Keratinocyte (primary cell): Measurements from ENCODE around the gene KCNN4. TPM values are rescaled to one million over a fixed set of nuclear protein-coding genes. Genes with fewer than 3 reads are reported as not detected.

Source experiments
- DNase-seq: peaks from one replicate; pipeline ENCODE4 v3.0.0-alpha.2; 2011; ENCODE audit warnings: low read depth, missing footprints, low spot score
- FAIRE-seq: peaks from 2 replicates; lab custom pipeline; 2011; peaks lifted over from hg19 to GRCh38; lab: Jason Lieb, UNC
- H2AFZ ChIP-seq: 2 replicates; pipeline ENCODE4 v1.6.0; 2012; ENCODE audit warnings: low read length, control low read depth, inconsistent platforms; ENCODE audit not compliant: control insufficient read depth
- H3K27ac ChIP-seq: 2 replicates; pipeline ENCODE4 v1.5.1; 2011; ENCODE audit warnings: low read length; ENCODE audit not compliant: control insufficient read depth, insufficient read depth
- H3K27me3 ChIP-seq: 3 replicates; pipeline ENCODE4 v1.6.0; 2011; ENCODE audit warnings: low read length; ENCODE audit not compliant: control insufficient read depth, insufficient read depth; ENCODE audit errors: extremely low read depth
- H3K36me3 ChIP-seq, 2 experiments: 2 replicates in 1 of 2; 3 replicates in 1 of 2; pipeline ENCODE4 v1.5.1; 2011; ENCODE audit warnings: low read length in 2 of 2, mild to moderate bottlenecking in 1 of 2; ENCODE audit not compliant: control insufficient read depth in 2 of 2, insufficient read depth in 2 of 2; ENCODE audit errors: extremely low read depth in 1 of 2
- H3K4me1 ChIP-seq: 3 replicates; pipeline ENCODE4 v1.5.1; 2011; ENCODE audit warnings: low read length; ENCODE audit not compliant: control insufficient read depth, insufficient read depth; ENCODE audit errors: extremely low read depth
- H3K4me2 ChIP-seq: 3 replicates; pipeline ENCODE4 v1.6.0; 2011; ENCODE audit warnings: low read depth, low read length; ENCODE audit not compliant: control insufficient read depth, insufficient read depth; ENCODE audit errors: extremely low read depth
- H3K4me3 ChIP-seq, 3 experiments: fragments of 200-600 bp in 1 of 3; sonication (generic) in 1 of 3; 2 replicates in 2 of 3; 3 replicates in 1 of 3; pipeline ENCODE4 v1.5.1; 2011 to 2016; ENCODE audit warnings: low read length in 3 of 3, mild to moderate bottlenecking in 3 of 3, control low read depth in 2 of 3, inconsistent platforms in 1 of 3, low read depth in 1 of 3, mixed read lengths in 1 of 3, mixed run types in 1 of 3, moderate library complexity in 1 of 3; ENCODE audit not compliant: control insufficient read depth in 2 of 3, insufficient read depth in 2 of 3; ENCODE audit errors: extremely low read depth in 1 of 3
- H3K79me2 ChIP-seq: 2 replicates; pipeline ENCODE4 v1.6.0; 2012; ENCODE audit warnings: low read length; ENCODE audit not compliant: control insufficient read depth, insufficient read depth
- H3K9ac ChIP-seq: 3 replicates; pipeline ENCODE4 v1.6.0; 2011; ENCODE audit warnings: low read length; ENCODE audit not compliant: control insufficient read depth, insufficient read depth; ENCODE audit errors: extremely low read depth
- H3K9me1 ChIP-seq: 3 replicates; pipeline ENCODE4 v1.6.0; 2011; ENCODE audit warnings: low read length; ENCODE audit not compliant: control insufficient read depth, insufficient read depth; ENCODE audit errors: extremely low read depth
- H3K9me3 ChIP-seq: 2 replicates; pipeline ENCODE4 v1.5.1; 2012; ENCODE audit warnings: low read depth, low read length; ENCODE audit not compliant: control insufficient read depth
- H4K20me1 ChIP-seq: 3 replicates; pipeline ENCODE4 v1.6.0; 2011; ENCODE audit warnings: low read length; ENCODE audit not compliant: control insufficient read depth, insufficient read depth; ENCODE audit errors: extremely low read depth
- CTCF ChIP-seq, 3 experiments: IDR thresholded peaks in 1 of 3; conservative IDR thresholded peaks in 1 of 3; optimal IDR thresholded peaks in 1 of 3; 2 replicates in 2 of 3; 3 replicates in 1 of 3; pipeline versions ENCODE3 to v1.5.1; 2011; ENCODE audit warnings: low read length in 3 of 3, mild to moderate bottlenecking in 3 of 3, moderate library complexity in 2 of 3, control low read depth in 1 of 3, inconsistent platforms in 1 of 3; ENCODE audit not compliant: insufficient read depth in 2 of 3; ENCODE audit errors: extremely low read depth in 1 of 3
- EZH2 ChIP-seq: IDR thresholded peaks from one replicate; pipeline ENCODE4 v1.6.1; 2012; ENCODE audit warnings: inconsistent platforms, mild to moderate bottlenecking, low read length, moderate library complexity
- dilution Hi-C: fragments of 300-500 bp; cut with MboI; formaldehyde crosslinking; loops from one replicate; pipeline ENCODE4 v1.7.0; 2020; ENCODE audit warnings: low sequenced_read_pairs; ENCODE audit not compliant: extremely low pct_ligation_motif_present
- polyA plus RNA-seq, 5 experiments: library from polyadenylated mRNA; depleted of rRNA in 3 of 5; stranded (reverse) in 3 of 5; stranded (forward) in 1 of 5; unstranded in 1 of 5; fragments of >200 nt; gene quantifications; 1 replicate in 1 of 5; 2 replicates in 3 of 5; 3 replicates in 1 of 5; pipeline versions ENCODE4 v1.2.1 to v1.2.3, GENCODE V29; 2011 to 2012; ENCODE audit warnings: missing spikeins in 2 of 5, low read depth in 1 of 5, low replicate concordance in 1 of 5

The KCNN4 gene
- polyA plus RNA-seq, 1 donor (not counting 4 experiments of a cell fraction or from before 2014, with no cell fraction given): 9.8 TPM

DNA sequence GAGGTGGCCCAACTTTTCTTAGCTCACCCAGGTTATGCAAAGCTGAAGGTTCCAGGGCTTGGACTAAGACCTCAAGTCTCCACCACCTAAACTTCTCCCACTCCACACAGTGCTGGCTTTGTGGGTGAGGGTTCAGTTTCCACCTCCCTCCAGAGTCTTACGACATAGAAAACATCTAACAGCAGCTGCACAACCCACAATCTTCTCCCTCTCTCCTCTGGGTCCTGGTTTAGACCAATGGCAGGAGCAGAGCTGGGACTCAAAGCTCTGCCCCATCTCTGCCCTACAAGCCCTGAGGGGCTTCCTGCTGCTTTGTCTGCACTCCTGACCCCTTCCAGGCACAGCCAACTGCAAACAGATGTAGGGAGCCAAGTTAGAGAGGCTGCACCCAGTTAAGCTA is 48.9 kb downstream of the KCNN4 start:
- H3K4me3 ChIP-seq: no peak overlapping the region
- H4K20me1 ChIP-seq: no peaks in the 10 kb centered on the region
- no peak for TF ChIP-seq CTCF (optimal IDR thresholded peaks at IDR 0.05 in 1 of 3, IDR thresholded peaks at IDR 0.05 in 1 of 3, conservative IDR thresholded peaks at IDR 0.05 in 1 of 3; ENCODE audit: extremely low read depth in 1 of 3, insufficient read depth in 2 of 3, low read length in 3 of 3)
- no peak for TF ChIP-seq EZH2
- H2AFZ ChIP-seq: no peak overlapping the region
- H3K9me3 ChIP-seq: no peaks in the 10 kb centered on the region
- no peaks in the 10 kb centered on the region for H3K9me1 ChIP-seq
- no peak for FAIRE-seq
- dilution Hi-C loops: no loop called here
- H3K36me3 ChIP-seq: peaks cover 47 to 50% of the 10 kb centered on the region in 2 experiments
- DNase-seq: no peak
- H3K79me2 ChIP-seq: no peaks in the 10 kb centered on the region
- no peaks in the 10 kb centered on the region for H3K4me1 ChIP-seq
- H3K9ac ChIP-seq: no peak overlapping the region
- H3K27me3 ChIP-seq: no peaks in the 10 kb centered on the region
- H3K27ac ChIP-seq: no peak overlapping the region
- no peak overlapping the region for H3K4me2 ChIP-seq

- H3K27me3 ChIP-seq: no peaks in the 10 kb centered on the region
- H3K9ac ChIP-seq: no peak overlapping the region
- H3K4me1 ChIP-seq: no peaks in the 10 kb centered on the region
- H3K9me1 ChIP-seq: no peaks in the 10 kb centered on the region
- no peak overlapping the region for H3K27ac ChIP-seq
- no peaks in the 10 kb centered on the region for H3K79me2 ChIP-seq
- dilution Hi-C loops: no loop called here
- H3K9me3 ChIP-seq: no peaks in the 10 kb centered on the region
- DNase-seq: no peak
- H3K4me2 ChIP-seq: no peak overlapping the region
- H3K4me3 ChIP-seq: no peak overlapping the region
- no peak for FAIRE-seq
- no peak overlapping the region for H2AFZ ChIP-seq
- H4K20me1 ChIP-seq: no peaks in the 10 kb centered on the region
- TF ChIP-seq CTCF (optimal IDR thresholded peaks at IDR 0.05 in 1 of 3, IDR thresholded peaks at IDR 0.05 in 1 of 3, conservative IDR thresholded peaks at IDR 0.05 in 1 of 3; ENCODE audit: extremely low read depth in 1 of 3, insufficient read depth in 2 of 3, low read length in 3 of 3) (no peak), EZH2 (no peak)
- peaks cover 42 to 46% of the 10 kb centered on the region in 2 experiments for H3K36me3 ChIP-seq
Measured at GRCh38 chr19:43731346-43731745, 49.4 kb downstream of the KCNN4 start.
